Erythroblast (primary cell): Measurements from ENCODE around the gene KIAA1191.

Experiments
- GATA1 ChIP-seq: IDR thresholded peaks from 2 replicates; pipeline ENCODE4 v1.6.1; 2011; ENCODE audit warnings: low read depth, mild to moderate bottlenecking, control low read depth, low read length, moderate library complexity
- POLR2A ChIP-seq: IDR thresholded peaks from 2 replicates; pipeline ENCODE4 v1.6.1; 2011; ENCODE audit warnings: mild to moderate bottlenecking, low read length

DNA sequence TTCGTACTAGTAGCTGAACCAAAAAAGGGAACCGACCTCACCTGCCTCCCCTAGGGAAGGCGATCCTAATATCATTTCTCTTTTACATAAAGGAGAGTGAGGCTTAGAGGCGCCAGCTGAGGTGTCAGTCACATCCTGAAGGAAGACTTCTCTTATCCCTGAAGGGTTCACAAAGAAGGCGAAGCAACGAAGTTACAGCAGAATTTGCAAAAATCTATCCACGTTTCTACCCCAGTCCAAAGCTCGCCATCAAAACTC lies 598 bp upstream of the KIAA1191 start:
- TF ChIP-seq POLR2A = no peak
- TF ChIP-seq GATA1 = no peak
